Measurements from ENCODE around the gene PHF5A.

The PHF5A gene

GRCh38 chr22:41411021-41411851, 57.3 kb downstream of the PHF5A start:
- no peak for DNase-seq

- no peak for DNase-seq
These were observed 58.2 kb downstream of the PHF5A start for GRCh38 chr22:41410311-41410751.

Measured in NK-92 treated with Interleukin-12 subunit alpha and Interleukin-12 subunit beta, amount 100 ng/mL, for 24 hours (cell line).